Urinary bladder (tissue), 4 donors: ENCODE measurements around the gene RPS6KA3. TPM values are rescaled to one million over a fixed set of nuclear protein-coding genes. Genes with fewer than 3 reads are reported as not detected.
"Not testable (repeated sequence)": the region's sequence is repeated elsewhere in the genome, so short reads cannot be mapped to it uniquely, and the experiment has no call there.

ENCODE experiments used
- DNase-seq: peaks from one replicate; pipeline ENCODE4 v3.0.0-alpha.2; 2015; ENCODE audit errors: extremely low spot score
- H3K27ac ChIP-seq: one replicate; pipeline ENCODE4 v1.5.1; 2013; ENCODE audit warnings: low read depth, mild to moderate bottlenecking, moderate library complexity
- H3K36me3 ChIP-seq: one replicate; pipeline ENCODE4 v1.6.1; 2013; ENCODE audit warnings: mild to moderate bottlenecking, moderate library complexity; ENCODE audit not compliant: insufficient read depth
- H3K4me1 ChIP-seq: one replicate; pipeline ENCODE4 v1.6.1; 2013; ENCODE audit warnings: mild to moderate bottlenecking, moderate library complexity; ENCODE audit not compliant: insufficient read depth
- H3K4me3 ChIP-seq: one replicate; pipeline ENCODE4 v1.5.1; 2013; ENCODE audit warnings: low read depth, low read length
- WGBS: extraction: QIAGEN DNeasy Blood & Tissue Kit; methylation state at CpG from one replicate; pipeline ENCODE4 v1.1.7; 2013; 5-methylcytosine and 5-hydroxymethylcytosine counted together
- polyA plus RNA-seq: library from polyadenylated mRNA; stranded (reverse); fragments of 200-250 nt; gene quantifications from one replicate; pipeline ENCODE4 v1.2.3, GENCODE V29; 2013
- total RNA-seq: library from RNA; depleted of rRNA; stranded (reverse); fragments of >200 nt; gene quantifications from one replicate; pipeline ENCODE4 v1.2.3, GENCODE V29; 2014
- donor health status: healthy with polysubstance abuse.
- donor health status: healthy.

Gene RPS6KA3
- total and polyA plus RNA-seq, 2 donors = 20.2 to 65.8 TPM

- Histone ChIP-seq H3K4me3 (no peak overlapping the region), H3K27ac (no peak overlapping the region), H3K4me1 (no peaks in the 10 kb centered on the region), H3K36me3 (no peaks in the 10 kb centered on the region)
- no peak for DNase-seq
- 83% methylated on average over 6 of the region's 6 CpGs for WGBS
Observed at GRCh38 chrX:20252381-20253231, 14.1 kb downstream of the RPS6KA3 start.

DNA sequence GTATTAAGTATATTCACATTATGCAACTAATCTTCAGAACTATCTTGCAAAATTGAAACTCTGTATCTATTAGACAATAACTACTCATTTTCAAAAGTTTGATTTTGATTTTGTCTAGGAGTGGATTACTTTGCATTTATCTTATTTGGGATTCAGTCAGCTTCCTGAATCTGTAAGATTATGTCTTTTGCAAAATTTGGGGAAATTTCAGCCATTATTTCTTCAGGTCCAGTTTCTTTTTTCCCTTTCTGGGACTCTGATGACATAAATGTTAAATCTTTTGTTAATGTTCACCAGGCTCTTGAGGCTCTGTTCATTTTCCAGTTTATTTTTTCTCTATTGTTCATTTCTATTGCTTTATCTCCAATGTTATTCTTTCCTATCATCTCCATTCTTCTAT is 15.0 kb downstream of the RPS6KA3 start:
- Histone ChIP-seq H3K4me3 (no peak overlapping the region), H3K27ac (no peak overlapping the region), H3K4me1 (no peaks in the 10 kb centered on the region), H3K36me3 (no peaks in the 10 kb centered on the region)
- DNase-seq = no peak

- H3K4me1 ChIP-seq, H3K36me3 ChIP-seq, H3K27ac ChIP-seq, DNase-seq, H3K4me3 ChIP-seq: not testable (repeated sequence)
Observed at GRCh38 chrX:20250146-20250545, 16.6 kb downstream of the RPS6KA3 start.

- H3K4me1 ChIP-seq = no peaks in the 10 kb centered on the region
- DNase-seq = no peak
- no peak overlapping the region for H3K27ac ChIP-seq
- no peak overlapping the region for H3K4me3 ChIP-seq
- WGBS = 87% methylated on average over 7 of the region's 7 CpGs
- no peaks in the 10 kb centered on the region for H3K36me3 ChIP-seq
Observed at GRCh38 chrX:20248592-20249192, 18.0 kb downstream of the RPS6KA3 start.

DNA sequence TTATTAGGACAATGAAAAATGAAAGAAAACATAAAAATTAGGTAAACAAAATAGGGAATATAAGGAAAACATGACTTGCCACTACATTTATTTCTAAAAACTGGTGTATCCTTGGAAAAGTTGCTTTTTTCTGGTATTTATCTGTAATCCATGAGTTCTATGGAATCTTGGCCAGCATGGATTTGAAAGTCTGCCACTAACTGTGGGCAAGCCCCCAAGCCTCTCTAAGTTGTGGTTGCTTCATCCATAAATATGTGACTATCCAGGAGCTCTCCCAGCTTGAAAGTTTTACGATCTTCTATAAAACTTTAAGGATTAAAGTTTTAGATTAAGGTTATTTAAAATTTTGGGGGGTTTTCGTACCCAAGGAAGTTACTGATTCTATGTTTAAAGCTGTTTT is 21.8 kb downstream of the RPS6KA3 start:
- Histone ChIP-seq H3K4me3 (no peak overlapping the region), H3K4me1 (no peaks in the 10 kb centered on the region), H3K36me3 (no peaks in the 10 kb centered on the region), H3K27ac (no peak overlapping the region)
- no peak for DNase-seq
- 13% methylated on average over 2 of the region's 2 CpGs for WGBS

DNA sequence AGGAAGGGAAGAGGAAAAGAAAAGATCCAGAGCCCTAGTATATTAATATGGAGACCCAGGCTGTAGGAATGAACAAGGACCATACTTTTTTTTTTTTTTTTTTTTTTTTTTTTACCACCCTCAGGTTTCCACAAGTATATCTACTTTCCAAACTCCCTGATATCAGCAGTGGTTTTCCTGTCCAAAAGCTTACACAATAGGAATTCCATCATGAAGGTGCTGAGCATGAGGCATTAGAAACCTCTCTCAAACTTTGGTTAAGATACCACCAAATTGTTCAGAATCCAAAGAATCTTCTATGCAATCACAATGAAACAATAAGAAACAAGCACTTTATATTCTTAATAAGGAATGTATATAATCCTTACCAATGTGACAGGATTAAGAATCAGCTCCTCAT is 26.5 kb downstream of the RPS6KA3 start:
- DNase-seq = no peak
- H3K36me3 ChIP-seq = no peaks in the 10 kb centered on the region
- no peak overlapping the region for H3K4me3 ChIP-seq
- H3K4me1 ChIP-seq = no peaks in the 10 kb centered on the region
- no peak overlapping the region for H3K27ac ChIP-seq

DNA sequence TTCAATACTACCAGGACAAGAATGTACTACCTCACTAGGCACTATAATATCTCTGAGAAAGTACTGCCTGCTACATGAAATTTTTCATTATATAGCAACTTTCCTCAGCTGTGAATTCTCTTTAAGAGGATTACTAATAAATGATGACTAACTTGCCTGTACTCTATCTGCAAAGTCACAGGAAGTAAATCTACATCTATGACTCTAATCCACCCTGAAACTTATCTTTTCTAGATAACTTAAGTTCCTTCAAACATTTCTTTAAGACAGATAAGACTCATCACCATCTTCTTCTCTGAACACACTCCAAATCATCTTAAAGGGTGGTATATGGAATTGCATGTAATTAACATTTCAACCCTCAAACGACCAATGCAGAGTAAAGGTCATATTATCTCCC is 28.8 kb downstream of the RPS6KA3 start:
- Histone ChIP-seq H3K4me3 (no peak overlapping the region), H3K36me3 (no peaks in the 10 kb centered on the region), H3K4me1 (no peaks in the 10 kb centered on the region), H3K27ac (no peak overlapping the region)
- whole genome bisulfite sequencing = 74% methylated on average over 1 of the region's 1 CpG
- DNase-seq = no peak

DNA sequence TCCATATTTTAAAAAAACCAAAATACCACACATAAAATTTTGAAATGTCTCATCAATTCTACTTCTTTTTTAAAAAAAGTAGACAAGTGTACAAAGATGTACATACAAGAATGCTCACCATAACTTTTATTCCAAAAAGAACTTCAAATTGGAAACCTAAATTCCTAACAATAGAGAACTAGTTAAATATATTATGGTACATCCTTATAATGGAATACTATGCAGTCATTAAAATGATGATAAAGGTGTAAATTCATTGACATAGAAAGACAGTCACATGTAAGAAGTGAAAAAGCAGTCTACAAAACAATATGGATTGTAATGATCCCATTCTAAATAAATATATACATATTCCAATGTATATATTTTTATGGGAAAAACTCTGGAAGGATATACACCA is 31.0 kb downstream of the RPS6KA3 start:
- Histone ChIP-seq H3K27ac (no peak overlapping the region), H3K36me3 (peaks cover 2% of the 10 kb centered on the region), H3K4me1 (no peaks in the 10 kb centered on the region), H3K4me3 (no peak overlapping the region)
- DNase-seq = no peak

- Histone ChIP-seq H3K27ac (no peak overlapping the region), H3K4me3 (no peak overlapping the region), H3K36me3 (peaks cover 2% of the 10 kb centered on the region), H3K4me1 (no peaks in the 10 kb centered on the region)
- WGBS = 99% methylated on average over 2 of the region's 2 CpGs
- DNase-seq = no peak
Observed at GRCh38 chrX:20233336-20233735, 33.4 kb downstream of the RPS6KA3 start.

- H3K4me1 ChIP-seq = no peaks in the 10 kb centered on the region
- H3K4me3 ChIP-seq = no peak overlapping the region
- H3K27ac ChIP-seq = no peak overlapping the region
- WGBS = 88% methylated on average over 4 of the region's 4 CpGs
- DNase-seq = no peak
- peaks cover 2% of the 10 kb centered on the region for H3K36me3 ChIP-seq
Observed at GRCh38 chrX:20231598-20231997, 35.1 kb downstream of the RPS6KA3 start.

DNA sequence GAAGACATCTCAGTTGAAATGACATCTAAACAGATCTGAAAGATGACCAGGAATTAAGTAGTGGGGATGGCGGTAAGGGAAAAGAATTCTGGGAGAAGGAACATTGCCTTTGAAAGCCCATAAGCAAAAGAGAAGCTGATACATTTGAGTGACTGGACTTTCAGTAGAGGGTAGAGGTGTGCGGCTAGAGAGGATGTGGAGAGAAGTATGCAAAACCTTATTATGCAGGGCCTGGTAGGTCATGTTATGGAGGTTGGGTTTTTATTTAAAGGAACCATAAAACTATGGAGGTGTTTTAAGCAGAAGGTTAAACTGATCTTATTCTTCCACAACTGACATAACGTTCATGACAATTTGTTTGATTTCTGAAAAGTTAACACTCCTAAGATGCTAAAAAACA is 36.3 kb downstream of the RPS6KA3 start:
- Histone ChIP-seq H3K4me1 (no peaks in the 10 kb centered on the region), H3K36me3 (peaks cover 2% of the 10 kb centered on the region)

DNA sequence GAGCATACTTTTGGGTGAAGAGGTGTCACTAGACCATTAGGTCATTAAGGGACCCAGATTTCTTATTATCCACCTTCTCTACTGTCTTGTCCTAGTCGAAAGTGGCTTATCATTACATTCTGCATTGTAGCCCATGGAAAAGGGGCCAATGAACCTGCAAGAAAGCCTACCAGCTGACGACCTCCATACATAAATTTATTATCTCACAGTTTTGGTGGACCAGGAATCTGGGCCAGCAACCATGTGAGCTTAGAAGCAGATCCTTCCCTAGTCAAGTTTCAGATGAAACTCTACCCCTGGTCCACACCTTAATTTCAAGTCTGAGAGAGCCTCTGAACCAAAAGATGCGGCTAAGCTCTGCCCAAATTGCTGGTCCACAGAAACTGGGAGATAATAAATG is 37.6 kb downstream of the RPS6KA3 start:
- Histone ChIP-seq H3K4me3 (no peak overlapping the region), H3K4me1 (no peaks in the 10 kb centered on the region), H3K36me3 (peaks cover 2% of the 10 kb centered on the region), H3K27ac (no peak overlapping the region)
- 96% methylated on average over 3 of the region's 3 CpGs for WGBS
- DNase-seq = no peak

More for the DNA sequence above, 36.3 kb downstream of the RPS6KA3 start:
- H3K4me3 ChIP-seq = no peak overlapping the region
- no peak overlapping the region for H3K27ac ChIP-seq
- WGBS = 96% methylated on average over 3 of the region's 3 CpGs
- no peak for DNase-seq

DNA sequence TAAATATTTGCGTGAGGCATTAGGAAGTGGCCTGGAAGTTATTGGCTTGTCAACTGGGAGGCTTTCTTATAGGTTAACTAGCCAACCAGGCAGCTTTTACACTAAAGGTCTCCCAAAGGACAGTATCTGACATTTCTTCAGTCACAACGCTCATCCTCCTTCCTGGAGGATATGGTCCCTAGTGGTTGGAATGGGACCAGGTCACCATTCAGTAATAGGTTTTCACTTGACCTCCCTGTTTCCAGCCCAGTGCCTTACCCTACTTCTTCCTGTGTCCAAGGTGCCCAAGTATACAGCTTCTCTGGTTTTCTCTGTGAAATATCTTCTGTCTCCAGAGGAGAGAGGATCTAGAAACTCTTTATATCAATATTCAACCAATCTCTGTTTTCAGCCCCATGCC is 38.5 kb downstream of the RPS6KA3 start:
- WGBS = 82% methylated on average over 2 of the region's 2 CpGs
- DNase-seq = no peak
- Histone ChIP-seq H3K27ac (no peak overlapping the region), H3K36me3 (peaks cover 2% of the 10 kb centered on the region), H3K4me3 (no peak overlapping the region), H3K4me1 (no peaks in the 10 kb centered on the region)

DNA sequence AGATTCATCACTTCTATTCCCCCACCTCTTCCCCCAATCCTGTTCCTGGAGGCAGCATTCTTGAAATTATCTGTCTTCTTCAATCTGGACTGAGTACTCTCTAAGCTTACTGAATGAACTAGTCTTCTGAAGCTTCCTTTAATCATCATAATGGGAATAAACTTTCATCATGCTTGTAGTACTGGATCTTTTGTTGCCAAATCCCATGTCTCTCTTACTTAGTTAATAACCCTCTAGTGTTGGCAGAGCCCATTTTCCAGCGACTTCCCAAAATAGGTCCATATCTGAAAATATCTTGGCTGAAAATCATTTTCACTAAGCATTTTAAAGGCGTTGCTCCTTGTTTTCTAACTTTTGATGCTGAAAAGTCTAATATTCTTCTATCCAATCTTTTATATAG is 39.6 kb downstream of the RPS6KA3 start:
- no peak overlapping the region for H3K4me3 ChIP-seq
- H3K36me3 ChIP-seq = peaks cover 2% of the 10 kb centered on the region
- H3K4me1 ChIP-seq = no peaks in the 10 kb centered on the region
- no peak for DNase-seq
- no peak overlapping the region for H3K27ac ChIP-seq
- 32% methylated on average over 2 of the region's 2 CpGs for WGBS
